GM19438 (cell line): Measurements from ENCODE around the gene TLX2.

Experiments
- ATAC-seq: cut with Tn5 transposase; IDR thresholded peaks from one replicate; pipeline ENCODE4 v1.9.1; 2021; ENCODE audit warnings: low read depth; ENCODE audit not compliant: unreplicated experiment

The TLX2 gene

GRCh38 chr2:74511104-74511989 is 2.9 kb upstream of the TLX2 start:
- no peak for ATAC-seq

GRCh38 chr2:74512744-74513604 is 1.3 kb upstream of the TLX2 start:
- ATAC-seq = no peak

- ATAC-seq = no peak
These were observed 464 bp upstream of the TLX2 start for GRCh38 chr2:74513605-74514367.

DNA sequence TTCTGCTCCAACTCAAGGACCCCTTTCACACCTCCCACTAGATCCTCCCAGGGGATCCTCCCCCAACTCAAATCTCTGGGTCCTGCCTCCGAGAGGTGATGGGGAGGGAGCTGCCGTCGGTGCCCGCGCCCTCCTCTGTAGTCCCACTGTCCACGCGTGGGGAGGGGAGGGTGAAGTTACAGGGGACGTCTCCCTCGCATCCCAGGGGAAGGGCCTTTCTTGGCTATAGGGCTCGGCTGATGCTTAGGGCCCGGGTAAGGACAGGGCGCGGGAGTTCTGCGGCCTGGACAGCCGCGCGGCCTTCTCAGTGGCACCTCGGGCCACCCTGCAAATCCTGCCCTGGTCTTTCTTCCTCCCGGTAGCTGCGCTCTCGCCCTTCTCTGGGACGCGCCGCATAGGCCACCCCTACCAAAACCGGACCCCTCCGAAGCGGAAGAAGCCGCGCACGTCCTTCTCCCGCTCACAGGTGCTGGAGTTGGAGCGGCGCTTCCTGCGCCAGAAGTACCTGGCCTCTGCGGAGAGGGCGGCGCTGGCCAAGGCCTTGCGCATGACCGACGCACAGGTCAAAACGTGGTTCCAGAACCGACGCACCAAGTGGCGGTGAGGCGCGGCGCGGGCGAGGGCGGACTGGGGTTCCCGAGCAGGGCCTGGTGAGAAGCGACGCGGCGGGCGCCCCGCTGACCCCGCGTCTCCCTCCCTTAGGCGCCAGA is 1.2 kb downstream of the TLX2 start:
- ATAC-seq = no peak

DNA sequence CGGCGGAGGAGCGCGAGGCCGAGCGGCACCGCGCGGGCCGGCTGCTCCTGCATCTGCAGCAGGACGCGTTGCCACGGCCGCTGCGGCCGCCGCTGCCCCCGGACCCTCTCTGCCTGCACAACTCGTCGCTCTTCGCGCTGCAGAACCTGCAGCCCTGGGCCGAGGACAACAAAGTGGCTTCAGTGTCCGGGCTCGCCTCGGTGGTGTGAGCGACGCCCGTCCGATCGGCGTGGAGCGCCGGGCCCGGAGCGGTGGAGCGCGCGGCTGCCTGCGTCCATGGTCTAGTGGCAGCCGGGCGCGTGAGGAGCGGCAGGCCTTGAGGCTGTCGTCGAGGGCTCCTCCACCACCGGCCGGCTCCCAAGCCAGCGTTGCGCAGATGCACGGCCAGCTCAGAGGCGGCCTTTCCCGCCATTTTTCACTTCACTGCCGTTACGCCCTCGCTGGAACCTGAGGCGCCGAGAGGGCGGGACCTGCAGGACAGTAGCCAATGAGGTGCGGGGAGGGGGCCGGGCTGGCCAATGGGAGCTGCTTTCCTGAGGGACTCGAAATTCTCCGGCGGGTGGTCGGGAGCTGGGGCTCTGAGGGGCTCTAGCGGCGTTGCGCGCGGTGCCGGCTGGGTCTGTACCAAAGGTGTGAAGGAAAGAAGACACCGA is 1.9 kb downstream of the TLX2 start:
- ATAC-seq = no peak

- no peak for ATAC-seq
These were observed 2.4 kb downstream of the TLX2 start for GRCh38 chr2:74516650-74517049.

GRCh38 chr2:74522516-74522915 is 8.3 kb downstream of the TLX2 start:
- no peak for ATAC-seq

GRCh38 chr2:74524005-74524404 is 9.8 kb downstream of the TLX2 start:
- ATAC-seq = no peak

GRCh38 chr2:74524955-74525716 is 10.9 kb downstream of the TLX2 start:
- no peak for ATAC-seq

DNA sequence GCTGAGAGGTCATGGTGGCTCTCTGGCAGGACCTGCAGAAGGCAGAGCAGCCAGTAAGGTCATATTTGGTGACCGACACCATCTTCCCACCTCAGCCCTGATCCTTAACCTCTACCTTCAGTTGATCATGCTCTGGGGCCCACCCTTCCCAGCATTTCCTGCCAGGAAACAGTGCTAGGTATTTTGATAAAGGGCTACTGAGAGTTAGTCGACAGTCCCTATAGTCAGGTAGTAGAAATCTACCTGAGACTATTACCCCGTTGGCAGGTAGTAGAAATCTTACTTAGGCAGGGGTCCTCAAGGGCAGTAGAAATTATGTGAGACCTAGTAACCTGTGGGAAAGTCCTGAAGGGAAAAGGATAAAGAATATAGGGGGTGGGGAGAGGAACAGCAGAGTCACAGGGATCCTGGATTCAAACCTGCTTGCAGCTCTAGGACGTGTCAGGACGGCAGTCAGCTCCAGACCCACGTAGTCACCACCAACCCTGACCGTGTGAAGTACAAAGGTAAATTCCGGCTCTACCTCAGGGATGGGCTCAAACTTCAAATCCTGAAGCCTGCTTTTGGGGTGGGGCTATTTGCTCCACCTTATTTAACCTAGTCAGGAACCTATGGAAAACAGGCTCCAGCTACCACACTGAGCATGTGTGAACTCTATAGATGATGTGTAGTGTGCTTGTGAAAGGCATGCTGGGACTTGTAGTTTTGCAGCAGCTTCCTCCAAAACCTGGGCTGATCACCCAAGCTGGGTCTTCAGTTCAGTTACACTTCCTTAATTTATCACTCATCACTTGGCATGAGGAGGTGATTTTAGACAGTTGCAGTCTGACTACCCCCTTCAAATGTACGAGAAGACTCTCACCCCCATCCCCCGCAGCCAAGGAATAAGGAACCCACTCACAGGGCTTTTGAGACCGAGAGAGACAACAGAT is 11.7 kb downstream of the TLX2 start, which contains the start of gene DQX1:
Gene DQX1, minus strand, starts transcription at position 515 of the 932 bp plus-strand sequence. Its CDS starts 502 bp downstream, at position 13.
- ATAC-seq = no peak

DNA sequence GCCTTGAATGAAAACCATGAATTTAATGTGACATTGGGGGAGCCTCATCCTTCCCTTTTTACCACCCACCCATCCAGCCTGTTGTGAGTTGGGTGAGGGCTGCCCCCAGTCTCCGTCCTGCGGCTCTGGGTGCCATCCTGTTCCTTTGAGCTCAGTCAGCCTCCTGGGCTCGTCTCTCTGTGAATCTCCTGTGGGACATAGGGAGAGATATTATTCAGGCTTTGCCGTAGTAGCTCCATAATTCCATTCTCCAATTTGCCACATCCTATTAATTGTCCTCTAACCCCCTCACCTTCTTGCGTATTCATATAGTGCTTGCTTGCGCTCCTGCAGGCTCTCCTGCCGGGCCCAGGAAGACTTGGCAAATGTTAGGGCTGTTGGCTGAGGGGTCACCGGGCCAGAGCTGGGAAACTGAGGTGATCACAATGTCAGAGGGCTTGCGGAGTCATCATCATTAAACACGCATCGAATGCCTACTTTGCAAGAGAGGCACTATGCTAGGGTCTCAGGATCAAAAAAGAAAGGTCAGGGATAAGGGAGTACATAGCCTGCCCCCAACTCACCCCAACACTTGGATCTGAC is 12.5 kb downstream of the TLX2 start:
- ATAC-seq = no peak

- no peak for ATAC-seq
These were observed 13.5 kb downstream of the TLX2 start for GRCh38 chr2:74527741-74528140.

DNA sequence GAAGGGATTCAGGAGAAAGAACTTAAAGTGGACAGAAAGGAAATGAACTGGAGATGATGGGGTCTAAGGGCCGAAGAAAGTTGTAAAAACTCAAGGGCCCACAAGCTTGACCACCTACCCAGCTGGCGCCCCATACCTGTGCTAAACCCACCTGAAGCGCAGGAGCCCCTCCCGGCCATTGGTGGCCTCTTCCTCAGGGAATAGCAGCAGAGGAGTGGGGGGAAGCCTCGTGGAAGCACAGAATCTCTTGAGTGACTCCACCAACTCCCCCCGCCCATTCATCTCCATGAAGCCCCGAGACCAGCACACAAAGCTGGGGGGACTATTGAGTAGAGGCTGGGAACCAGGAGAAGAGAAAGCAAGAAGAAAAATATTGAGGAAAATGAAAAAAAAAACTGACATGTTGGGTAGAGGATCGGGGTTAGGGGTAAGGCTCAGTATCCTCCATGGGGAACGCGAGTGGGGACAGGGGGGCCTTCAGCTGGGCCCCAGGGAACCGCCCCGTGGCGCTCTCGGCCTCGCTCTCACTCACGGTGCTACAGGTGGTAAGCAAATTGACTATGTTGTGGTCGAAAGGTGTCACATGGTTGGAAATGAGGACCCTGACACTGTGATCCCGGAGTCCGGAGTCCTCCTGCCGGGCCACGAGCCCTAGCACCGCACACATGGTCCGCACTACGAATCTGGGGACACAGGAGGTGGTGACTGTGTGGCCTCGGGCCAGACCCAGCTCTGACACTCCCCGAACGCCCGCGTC is 14.5 kb downstream of the TLX2 start:
- ATAC-seq = peak; percentile 9

GRCh38 chr2:74529357-74530238 is 15.3 kb downstream of the TLX2 start, which contains the start of the genes AUP1 and HTRA2:
TSS of gene AUP1 (minus strand) at chr2:74529706. CDS start at chr2:74529629, 77 bp downstream.
TSS of gene HTRA2 (plus strand) at chr2:74529933. CDS start at chr2:74530007, 74 bp downstream.
- peak; percentile 82 for ATAC-seq
